ENCODE measurements around the gene CCT7. TPM values are rescaled to one million over a fixed set of nuclear protein-coding genes. Genes with fewer than 3 reads are reported as not detected.

The CCT7 gene
- total RNA-seq, 3 donors from 2014 or later: 180 to 223 (median 187) TPM

- no peak for DNase-seq (ENCODE audit: low spot score in 2 of 2)
- TF ChIP-seq POLR2AphosphoS5 (IDR thresholded peaks at IDR 0.05) (no peak), POLR2A (IDR thresholded peaks at IDR 0.05) (no peak), CTCF (IDR thresholded peaks at IDR 0.05) (no peak)
- Histone ChIP-seq H3K27me3 (no peaks in the 10 kb centered on the region), H3K27ac (no peak overlapping the region), H3K4me1 (peaks cover 0 to 5% of the 10 kb centered on the region in 2 donors), H3K4me3 (no peak overlapping the region), H3K9me3 (no peaks in the 10 kb centered on the region), H3K36me3 (no peaks in the 10 kb centered on the region)
- intact Hi-C loops (cut with DNase I; ENCODE audit: low total_unique reads): no loop called here
Observed at GRCh38 chr2:73272270-73272669, 38.2 kb downstream of the CCT7 start.

GRCh38 chr2:73279852-73280251 is 45.7 kb downstream of the CCT7 start:
- Histone ChIP-seq H3K27ac (no peak overlapping the region), H3K27me3 (no peaks in the 10 kb centered on the region), H3K9me3 (no peaks in the 10 kb centered on the region), H3K4me1 (no peaks in the 10 kb centered on the region), H3K4me3 (no peak overlapping the region), H3K36me3 (no peaks in the 10 kb centered on the region)
- no peak for TF ChIP-seq POLR2AphosphoS5 (IDR thresholded peaks at IDR 0.05)
- no peak for TF ChIP-seq CTCF (IDR thresholded peaks at IDR 0.05)
- TF ChIP-seq POLR2A (IDR thresholded peaks at IDR 0.05): no peak
- DNase-seq (ENCODE audit: low spot score in 2 of 2): no peak
- intact Hi-C loops (cut with DNase I; ENCODE audit: low total_unique reads): no loop called here

GRCh38 chr2:73281244-73281643 is 47.1 kb downstream of the CCT7 start:
- Histone ChIP-seq H3K36me3 (no peaks in the 10 kb centered on the region), H3K9me3 (no peaks in the 10 kb centered on the region)
- intact Hi-C loops (cut with DNase I; ENCODE audit: low total_unique reads): no loop called here

GRCh38 chr2:73282924-73283544 is 48.9 kb downstream of the CCT7 start:
- intact Hi-C loops (cut with DNase I; ENCODE audit: low total_unique reads): no loop called here
- TF ChIP-seq CTCF (IDR thresholded peaks at IDR 0.05) (no peak), POLR2A (IDR thresholded peaks at IDR 0.05) (no peak), POLR2AphosphoS5 (IDR thresholded peaks at IDR 0.05) (no peak)

More at GRCh38 chr2:73281244-73281643, 47.1 kb downstream of the CCT7 start:
- no peak for DNase-seq (ENCODE audit: low spot score in 2 of 2)
- no peak overlapping the region for H3K4me3 ChIP-seq
- H3K27ac ChIP-seq: no peak overlapping the region
- TF ChIP-seq POLR2AphosphoS5 (IDR thresholded peaks at IDR 0.05) (no peak), CTCF (IDR thresholded peaks at IDR 0.05) (no peak), POLR2A (IDR thresholded peaks at IDR 0.05) (no peak)
- H3K4me1 ChIP-seq: no peaks in the 10 kb centered on the region
- H3K27me3 ChIP-seq: no peaks in the 10 kb centered on the region

GRCh38 chr2:73283545-73284295 is 49.6 kb downstream of the CCT7 start:
- Histone ChIP-seq H3K27ac (no peak overlapping the region), H3K4me1 (no peaks in the 10 kb centered on the region), H3K4me3 (peak overlapping the region; percentile 53 to 85 (median 74)), H3K9me3 (no peaks in the 10 kb centered on the region), H3K27me3 (no peaks in the 10 kb centered on the region), H3K36me3 (no peaks in the 10 kb centered on the region)
- DNase-seq (ENCODE audit: low spot score in 2 of 2): no peak
- TF ChIP-seq CTCF (IDR thresholded peaks at IDR 0.05) (no peak), POLR2AphosphoS5 (IDR thresholded peaks at IDR 0.05) (no peak), POLR2A (IDR thresholded peaks at IDR 0.05) (no peak)
- intact Hi-C loops (cut with DNase I; ENCODE audit: low total_unique reads): no loop called here

More at GRCh38 chr2:73282924-73283544, 48.9 kb downstream of the CCT7 start:
- Histone ChIP-seq H3K27me3 (no peaks in the 10 kb centered on the region), H3K9me3 (no peaks in the 10 kb centered on the region), H3K4me3 (peak overlapping the region in 2 of 3 donors; percentile 74 to 85), H3K27ac (no peak overlapping the region), H3K4me1 (no peaks in the 10 kb centered on the region), H3K36me3 (no peaks in the 10 kb centered on the region)
- DNase-seq (ENCODE audit: low spot score in 2 of 2): no peak

Data from breast epithelium (tissue), 4 donors.